ENCODE data around the gene PIGU.
A peak's percentile ranks its signal among the peaks of the same experiment; 100 is the strongest.
"Not testable (repeated sequence)": the region's sequence is repeated elsewhere in the genome, so short reads cannot be mapped to it uniquely, and the experiment has no call there.

PIGU gene, protein sequence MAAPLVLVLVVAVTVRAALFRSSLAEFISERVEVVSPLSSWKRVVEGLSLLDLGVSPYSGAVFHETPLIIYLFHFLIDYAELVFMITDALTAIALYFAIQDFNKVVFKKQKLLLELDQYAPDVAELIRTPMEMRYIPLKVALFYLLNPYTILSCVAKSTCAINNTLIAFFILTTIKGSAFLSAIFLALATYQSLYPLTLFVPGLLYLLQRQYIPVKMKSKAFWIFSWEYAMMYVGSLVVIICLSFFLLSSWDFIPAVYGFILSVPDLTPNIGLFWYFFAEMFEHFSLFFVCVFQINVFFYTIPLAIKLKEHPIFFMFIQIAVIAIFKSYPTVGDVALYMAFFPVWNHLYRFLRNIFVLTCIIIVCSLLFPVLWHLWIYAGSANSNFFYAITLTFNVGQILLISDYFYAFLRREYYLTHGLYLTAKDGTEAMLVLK

DNA sequence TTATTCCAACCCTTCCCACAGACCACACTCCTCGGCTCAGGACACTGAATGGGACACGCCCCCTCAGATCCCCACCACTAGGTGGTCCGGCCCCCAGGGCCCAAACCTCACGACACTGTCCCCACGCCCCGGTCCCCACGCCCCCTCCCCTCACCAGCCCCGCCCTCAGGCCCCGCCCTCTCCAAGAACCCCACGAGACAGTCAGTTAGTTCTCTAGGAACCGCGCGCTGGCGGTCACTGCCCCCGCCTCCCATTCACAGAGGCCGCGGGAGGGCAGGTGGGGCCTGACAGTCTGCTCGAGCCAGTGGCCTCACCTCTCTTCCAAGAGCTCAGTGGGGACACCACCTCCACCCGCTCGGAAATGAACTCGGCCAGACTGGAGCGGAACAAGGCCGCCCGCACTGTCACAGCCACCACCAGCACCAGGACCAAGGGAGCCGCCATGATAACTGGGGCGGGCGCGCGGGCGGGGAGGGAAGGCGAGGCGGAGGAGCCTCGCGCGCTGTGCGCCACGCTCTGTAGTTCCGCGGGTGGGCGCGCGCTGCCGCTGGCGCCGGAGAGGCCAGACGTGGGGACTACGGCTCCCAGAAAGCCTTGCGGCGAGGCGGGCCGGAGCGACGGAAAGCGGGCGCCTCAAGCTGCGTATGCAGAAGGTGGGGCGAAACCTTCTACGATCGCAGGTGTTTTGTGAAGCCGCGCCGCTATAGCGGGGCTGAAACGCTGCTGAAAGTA, at the start of gene PIGU:
Gene PIGU (minus strand): TSS at position 451 of the 732 bp plus-strand sequence. CDS start 7 bp downstream, at position 444.
- peak; percentile 95 for DNase-seq (ENCODE audit: low read depth)
- peak within 1 kb of the TSS; percentile 85 for H3K4me3 ChIP-seq (replicated peaks; ENCODE audit: low read depth, low read length)
- TF ChIP-seq, protein P1, sequence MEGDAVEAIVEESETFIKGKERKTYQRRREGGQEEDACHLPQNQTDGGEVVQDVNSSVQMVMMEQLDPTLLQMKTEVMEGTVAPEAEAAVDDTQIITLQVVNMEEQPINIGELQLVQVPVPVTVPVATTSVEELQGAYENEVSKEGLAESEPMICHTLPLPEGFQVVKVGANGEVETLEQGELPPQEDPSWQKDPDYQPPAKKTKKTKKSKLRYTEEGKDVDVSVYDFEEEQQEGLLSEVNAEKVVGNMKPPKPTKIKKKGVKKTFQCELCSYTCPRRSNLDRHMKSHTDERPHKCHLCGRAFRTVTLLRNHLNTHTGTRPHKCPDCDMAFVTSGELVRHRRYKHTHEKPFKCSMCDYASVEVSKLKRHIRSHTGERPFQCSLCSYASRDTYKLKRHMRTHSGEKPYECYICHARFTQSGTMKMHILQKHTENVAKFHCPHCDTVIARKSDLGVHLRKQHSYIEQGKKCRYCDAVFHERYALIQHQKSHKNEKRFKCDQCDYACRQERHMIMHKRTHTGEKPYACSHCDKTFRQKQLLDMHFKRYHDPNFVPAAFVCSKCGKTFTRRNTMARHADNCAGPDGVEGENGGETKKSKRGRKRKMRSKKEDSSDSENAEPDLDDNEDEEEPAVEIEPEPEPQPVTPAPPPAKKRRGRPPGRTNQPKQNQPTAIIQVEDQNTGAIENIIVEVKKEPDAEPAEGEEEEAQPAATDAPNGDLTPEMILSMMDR (IDR thresholded peaks at IDR 0.05; ENCODE audit: low read length, missing control alignments): no peak

DNA sequence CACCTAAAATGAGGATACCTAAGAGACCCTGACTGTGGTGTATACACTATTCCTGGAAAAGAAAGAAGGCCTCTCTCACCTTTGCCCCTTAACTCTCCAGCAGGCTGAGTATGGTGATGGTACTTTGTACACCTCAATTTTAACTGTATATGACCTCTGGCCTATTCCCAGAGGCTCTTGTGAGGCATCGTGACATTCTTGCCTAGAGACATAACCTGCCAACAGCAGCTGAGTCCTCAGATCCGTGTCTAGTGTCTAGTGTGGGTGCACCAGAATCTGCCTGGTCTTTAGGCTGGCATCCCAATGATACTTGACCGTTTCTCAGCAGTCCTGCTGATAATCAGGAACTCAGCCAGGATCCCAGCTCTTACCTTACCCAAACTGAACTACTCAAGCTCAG, 47.3 kb upstream of the PIGU start:
- no peak overlapping the region for H3K4me3 ChIP-seq (replicated peaks; ENCODE audit: low read depth, low read length)
- TF ChIP-seq, protein P1 (IDR thresholded peaks at IDR 0.05; ENCODE audit: low read length, missing control alignments): no peak
- no peak for DNase-seq (ENCODE audit: low read depth)

DNA sequence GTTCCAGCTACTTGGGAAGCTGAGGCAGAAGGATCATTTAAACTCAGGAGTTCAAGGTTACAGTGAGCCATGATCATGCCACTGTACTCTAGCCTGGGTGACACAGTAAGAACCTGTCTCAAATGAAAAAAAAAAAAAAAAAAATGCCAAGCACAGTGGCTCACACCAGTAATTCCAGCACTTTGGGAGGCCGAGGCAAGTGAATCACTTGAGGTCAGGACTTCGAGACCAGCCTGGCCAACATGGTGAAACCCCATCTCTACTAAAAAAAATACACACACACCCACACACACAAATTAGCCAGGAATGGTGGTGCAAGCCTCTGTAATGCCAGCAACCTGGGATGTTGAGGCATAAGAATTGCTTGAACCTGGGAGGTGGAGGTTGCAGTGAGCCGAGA, 45.7 kb upstream of the PIGU start:
- H3K4me3 ChIP-seq (replicated peaks; ENCODE audit: low read depth, low read length); DNase-seq (ENCODE audit: low read depth): not testable (repeated sequence)

DNA sequence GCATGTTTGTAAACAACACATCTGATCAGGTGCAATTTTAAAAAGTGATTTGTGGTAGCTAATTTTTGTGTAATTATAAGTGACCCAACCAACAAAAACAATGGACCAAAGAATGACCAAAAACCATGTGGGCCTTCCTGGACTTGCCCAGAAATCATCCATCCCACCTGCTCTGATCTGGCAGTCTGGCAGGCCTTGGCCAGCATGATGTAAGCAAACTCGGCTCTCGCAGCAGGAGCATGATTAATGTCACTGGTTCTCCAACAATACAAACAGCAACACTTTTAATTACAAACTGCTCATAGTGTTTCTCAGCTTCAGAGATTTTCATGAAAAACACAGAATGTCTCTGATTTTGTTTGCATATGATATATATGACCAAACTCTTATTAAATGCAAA, 43.4 kb upstream of the PIGU start:
- TF ChIP-seq, protein P1 (IDR thresholded peaks at IDR 0.05; ENCODE audit: low read length, missing control alignments): no peak
- DNase-seq (ENCODE audit: low read depth): no peak
- no peak overlapping the region for H3K4me3 ChIP-seq (replicated peaks; ENCODE audit: low read depth, low read length)

DNA sequence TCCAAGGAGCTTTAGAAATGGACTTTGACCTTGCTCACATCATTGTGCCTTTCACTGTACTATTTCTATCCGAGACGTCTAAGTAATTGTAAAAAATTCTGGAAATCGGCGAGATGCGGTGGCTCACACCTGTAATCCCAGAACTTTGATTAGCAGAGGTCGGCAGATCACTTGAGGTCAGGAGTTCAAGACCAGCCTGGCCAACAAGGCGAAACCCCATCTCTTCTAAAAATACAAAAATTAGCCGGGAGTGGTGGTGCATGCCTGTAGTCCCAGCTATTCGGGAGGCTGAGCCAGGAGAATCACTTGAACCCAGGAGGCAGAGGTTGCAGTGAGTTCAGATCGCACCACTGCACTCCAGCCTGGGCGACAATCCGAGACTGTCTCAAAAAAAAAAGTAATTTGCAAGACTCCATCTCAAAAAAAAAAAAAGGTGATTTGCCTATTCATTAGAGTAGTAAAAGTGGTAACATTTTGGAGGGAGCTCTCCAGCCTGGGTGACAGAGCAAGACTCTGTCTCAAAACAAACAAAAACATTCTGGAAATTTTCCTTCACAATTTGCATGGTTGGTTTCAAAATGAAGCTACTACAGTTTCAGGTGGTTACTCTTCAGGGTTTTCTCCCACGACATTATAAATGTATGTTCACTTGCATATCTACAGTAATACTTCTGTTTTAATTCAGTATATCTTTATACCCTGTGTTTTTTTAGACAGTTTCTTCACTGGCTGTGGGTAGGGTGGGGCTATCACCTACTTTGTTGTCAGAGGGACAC, 42.5 kb upstream of the PIGU start:
- DNase-seq (ENCODE audit: low read depth); H3K4me3 ChIP-seq (replicated peaks; ENCODE audit: low read depth, low read length): not testable (repeated sequence)

DNA sequence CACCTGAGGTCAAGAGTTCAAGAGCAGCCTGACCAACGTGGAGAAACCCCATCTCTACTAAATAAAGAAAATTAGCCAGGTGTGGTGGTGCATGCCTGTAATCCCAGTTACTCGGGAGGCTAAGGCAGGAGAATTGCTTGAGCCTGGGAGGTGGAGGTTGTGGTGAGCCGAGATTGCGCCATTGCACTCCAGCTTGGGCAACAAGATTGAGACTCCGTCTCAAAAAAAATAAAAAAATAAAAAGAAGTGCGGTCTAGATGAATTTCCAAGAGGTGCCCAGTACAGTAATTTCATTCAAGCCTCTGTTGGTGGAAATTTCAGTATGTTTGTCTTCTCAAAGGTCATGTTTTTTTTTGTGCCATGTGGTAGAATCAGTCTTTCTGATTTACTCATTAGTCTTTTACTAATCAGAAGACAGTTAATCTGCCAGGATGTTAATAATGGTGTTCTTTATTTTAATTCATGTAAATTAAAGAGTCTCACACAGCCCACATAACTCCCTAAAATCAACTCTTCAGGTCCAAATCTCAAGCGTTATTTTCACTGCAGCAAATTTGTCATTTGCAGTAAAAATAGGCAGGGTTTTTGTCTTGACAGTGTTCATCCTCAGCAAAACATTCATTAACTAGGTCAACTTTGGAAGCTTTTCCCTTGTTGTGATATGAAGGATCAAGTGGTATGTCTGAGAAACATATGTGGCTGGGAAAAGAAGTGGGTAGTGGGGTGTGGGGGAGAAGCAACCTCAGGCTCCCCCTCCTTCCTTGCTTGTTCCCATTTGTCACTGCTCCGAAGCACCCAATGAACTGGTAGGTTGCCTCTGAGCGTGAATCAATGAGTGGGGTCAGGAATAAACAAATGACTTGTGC, 40.6 kb upstream of the PIGU start:
- TF ChIP-seq, protein P1 (IDR thresholded peaks at IDR 0.05; ENCODE audit: low read length, missing control alignments): no peak
- DNase-seq (ENCODE audit: low read depth): no peak
- no peak overlapping the region for H3K4me3 ChIP-seq (replicated peaks; ENCODE audit: low read depth, low read length)

DNA sequence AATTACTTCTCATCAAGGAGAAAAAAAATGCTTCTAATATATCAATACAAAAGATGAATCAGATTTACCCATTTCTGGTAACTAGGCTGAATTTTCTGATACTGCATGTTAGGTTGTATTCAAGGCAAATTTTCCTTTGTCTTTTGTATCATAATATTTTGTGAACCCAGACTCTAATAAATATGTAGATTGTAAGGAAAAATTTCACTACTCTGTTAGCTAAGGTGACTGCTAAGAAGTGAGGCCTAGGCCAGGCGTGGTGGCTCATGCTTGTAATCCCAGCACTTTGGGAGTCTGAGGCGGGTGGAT, 40.0 kb upstream of the PIGU start:
- DNase-seq (ENCODE audit: low read depth): no peak
- TF ChIP-seq, protein P1 (IDR thresholded peaks at IDR 0.05; ENCODE audit: low read length, missing control alignments): no peak
- no peak overlapping the region for H3K4me3 ChIP-seq (replicated peaks; ENCODE audit: low read depth, low read length)
